NCI-H226 (cell line): ENCODE data around the gene SAMMSON.

ENCODE experiments used
- DNase-seq: peaks from one replicate; pipeline ENCODE4 v3.0.0-alpha.2; 2015

SAMMSON gene

GRCh38 chr3:70094197-70094596 lies 94.7 kb downstream of the SAMMSON start:
- DNase-seq: no peak

GRCh38 chr3:70095260-70095659 lies 95.7 kb downstream of the SAMMSON start:
- no peak for DNase-seq

DNA sequence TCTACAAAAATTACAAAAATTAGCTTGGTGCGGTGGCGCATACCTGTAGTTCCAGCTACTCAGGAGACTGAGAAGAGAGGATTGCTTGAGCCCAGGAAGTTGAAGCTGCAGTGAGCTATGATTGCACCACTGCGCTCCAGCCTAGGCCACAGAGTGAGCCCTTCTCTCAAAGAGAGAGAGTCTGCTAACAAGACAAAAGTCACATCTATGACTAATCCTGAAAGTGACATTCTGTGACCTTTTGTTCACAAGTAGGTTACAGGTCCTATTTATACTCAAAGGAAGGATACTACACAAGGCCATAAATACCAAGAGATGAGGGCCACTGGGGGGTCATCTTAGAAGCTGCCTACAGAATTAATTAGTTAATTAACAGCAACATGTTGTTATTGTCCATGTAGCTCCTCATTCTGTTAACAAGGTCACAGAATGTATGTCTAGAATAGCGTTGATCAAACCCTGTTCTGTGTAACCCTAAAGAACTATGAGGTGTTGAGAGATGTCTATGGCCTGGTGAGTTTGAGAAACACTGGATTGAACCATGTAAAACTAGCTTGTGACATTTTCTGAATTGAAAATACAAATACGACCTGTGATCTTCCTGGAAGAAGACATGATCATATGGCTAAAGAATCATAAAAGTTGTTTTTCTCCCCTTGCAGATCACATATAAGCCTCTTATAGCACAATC lies 97.0 kb downstream of the SAMMSON start:
- no peak for DNase-seq

DNA sequence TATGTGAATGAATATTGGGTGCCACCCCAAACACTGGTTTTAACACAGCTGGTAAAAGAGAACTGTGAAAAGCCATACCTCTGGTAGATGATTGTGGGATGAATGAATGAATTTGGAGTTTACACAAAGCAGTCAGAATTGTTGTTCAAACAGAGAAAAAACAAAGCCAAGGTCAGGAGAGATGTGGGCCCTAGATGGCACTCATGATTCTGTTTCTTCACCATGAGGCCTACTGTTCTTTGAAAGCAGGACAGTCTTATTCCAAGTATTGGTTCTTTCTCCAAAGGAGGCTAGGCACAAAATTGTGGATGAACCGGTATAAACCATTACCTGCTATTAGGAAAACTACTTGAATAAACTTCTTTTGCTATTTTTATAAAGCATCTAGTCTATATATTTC lies 97.6 kb downstream of the SAMMSON start:
- DNase-seq: no peak

GRCh38 chr3:70108072-70108471 lies 108.5 kb downstream of the SAMMSON start:
- DNase-seq: no peak

DNA sequence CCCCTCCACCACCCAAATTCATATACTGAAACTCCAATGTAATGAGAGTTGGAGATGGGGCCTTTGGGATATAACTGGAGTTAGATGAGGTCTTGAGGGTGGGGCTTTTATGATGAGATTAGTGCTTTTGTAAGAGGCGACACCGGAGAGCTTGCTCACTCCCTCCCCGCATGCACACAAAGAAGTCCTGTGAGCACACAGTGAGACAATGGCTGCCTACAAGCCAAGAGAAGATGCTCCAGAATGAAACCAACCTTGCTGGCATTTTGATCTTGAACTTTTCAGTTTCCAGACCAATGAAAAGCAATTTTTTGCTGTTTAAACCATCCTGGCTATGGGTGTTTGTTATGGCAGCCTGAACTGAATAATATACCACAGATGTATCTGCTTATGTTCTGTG lies 109.0 kb downstream of the SAMMSON start:
- DNase-seq: no peak

DNA sequence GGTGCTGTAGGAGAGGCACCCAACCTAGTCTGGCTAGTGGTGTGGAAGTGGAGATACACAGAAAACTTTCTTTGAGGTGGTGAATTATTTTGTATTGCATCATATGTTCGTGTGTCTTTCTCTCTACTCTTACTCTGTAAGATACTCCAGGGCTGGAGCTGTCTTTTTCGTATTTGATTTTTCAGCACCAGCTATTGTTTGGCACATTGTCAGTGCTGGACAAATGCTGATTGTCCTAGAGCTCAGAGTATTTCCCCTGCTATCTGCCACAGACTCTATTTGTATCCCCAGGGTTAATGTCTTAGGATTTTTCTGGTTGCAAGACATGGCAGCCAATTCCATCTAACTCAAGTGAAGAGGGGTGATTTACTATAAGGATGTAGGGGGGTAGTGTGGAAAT lies 110.5 kb downstream of the SAMMSON start:
- DNase-seq: no peak

GRCh38 chr3:70111411-70111810 lies 111.9 kb downstream of the SAMMSON start:
- DNase-seq: no peak

DNA sequence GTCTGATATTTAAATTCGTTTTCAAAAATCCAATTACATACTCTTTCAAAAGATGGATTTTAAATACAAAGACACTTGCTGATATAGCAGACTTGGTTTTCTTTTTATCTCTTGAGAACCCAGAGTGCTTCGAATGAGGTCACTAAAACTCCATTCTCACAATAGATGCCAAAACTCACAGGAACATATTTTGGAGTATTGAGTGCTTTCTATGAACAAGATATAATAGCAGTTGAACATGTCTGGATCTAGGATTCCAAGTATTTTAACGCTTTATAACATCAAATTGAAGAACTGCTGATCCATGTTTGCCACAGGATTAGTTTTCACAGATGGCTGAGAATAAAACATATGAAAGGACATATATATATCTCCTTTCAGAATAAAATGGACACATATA lies 113.2 kb downstream of the SAMMSON start:
- no peak for DNase-seq

DNA sequence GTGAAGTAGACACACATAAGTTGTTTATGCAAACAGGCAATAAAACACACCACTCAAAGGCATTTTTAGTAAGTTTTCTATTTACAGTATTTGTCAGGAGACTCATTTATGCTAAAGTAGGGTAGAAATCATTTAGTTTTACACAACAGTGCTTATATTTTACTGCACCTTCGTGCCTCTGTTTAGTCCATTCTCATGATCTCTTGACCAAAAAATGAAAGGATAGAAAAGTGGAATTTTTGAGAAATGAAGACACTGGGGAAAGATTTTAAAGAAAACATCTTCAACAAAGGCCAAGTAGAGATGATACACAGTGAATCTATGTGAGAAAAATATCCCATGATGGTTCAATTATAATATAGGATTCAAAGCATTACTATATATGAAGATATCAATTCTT lies 114.9 kb downstream of the SAMMSON start:
- no peak for DNase-seq

GRCh38 chr3:70119879-70120278 lies 120.3 kb downstream of the SAMMSON start:
- no peak for DNase-seq
